Measurements from ENCODE around the gene HLA-DQB2.

- TF ChIP-seq CTCF (IDR thresholded peaks at IDR 0.05; ENCODE audit: low read length) (no peak), EZH2 (optimal IDR thresholded peaks at IDR 0.05; ENCODE audit: low read depth, low read length) (no peak), EZH2phosphoT487 (IDR thresholded peaks at IDR 0.05; ENCODE audit: low read length) (no peak)
Observed at GRCh38 chr6:32763421-32763820, at the start of gene HLA-DQB2.
